HG02610 (cell line): Measurements from ENCODE around the gene SLC35D1.
A peak's percentile ranks its signal among the peaks of the same experiment; 100 is the strongest.
"Not testable (repeated sequence)": the region's sequence is repeated elsewhere in the genome, so short reads cannot be mapped to it uniquely, and the experiment has no call there.

Experiments used
- ATAC-seq: cut with Tn5 transposase; IDR thresholded peaks from one replicate; pipeline ENCODE4 v1.9.1; 2021; ENCODE audit warnings: mild to moderate bottlenecking, moderate library complexity; ENCODE audit not compliant: unreplicated experiment

SLC35D1 gene

DNA sequence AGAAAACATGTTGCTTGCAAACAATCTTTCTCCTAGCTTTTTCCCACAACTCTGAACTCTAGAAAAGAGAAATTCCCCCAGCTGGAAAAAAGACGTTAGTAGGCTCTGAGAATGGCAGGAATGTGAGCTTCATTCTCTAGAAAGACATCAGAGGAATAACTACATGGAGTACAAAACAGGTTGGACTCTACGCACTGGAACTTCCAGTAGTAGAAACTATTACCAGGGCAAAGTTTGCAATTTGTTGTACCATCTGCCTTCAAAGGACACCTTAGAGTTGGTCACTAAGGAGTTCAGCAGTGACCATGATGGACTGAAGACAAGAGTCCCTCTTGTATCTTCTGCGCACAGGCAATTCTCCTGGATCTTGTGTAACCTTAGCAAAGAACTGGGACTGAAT lies 60.9 kb downstream of the SLC35D1 start:
- no peak for ATAC-seq

DNA sequence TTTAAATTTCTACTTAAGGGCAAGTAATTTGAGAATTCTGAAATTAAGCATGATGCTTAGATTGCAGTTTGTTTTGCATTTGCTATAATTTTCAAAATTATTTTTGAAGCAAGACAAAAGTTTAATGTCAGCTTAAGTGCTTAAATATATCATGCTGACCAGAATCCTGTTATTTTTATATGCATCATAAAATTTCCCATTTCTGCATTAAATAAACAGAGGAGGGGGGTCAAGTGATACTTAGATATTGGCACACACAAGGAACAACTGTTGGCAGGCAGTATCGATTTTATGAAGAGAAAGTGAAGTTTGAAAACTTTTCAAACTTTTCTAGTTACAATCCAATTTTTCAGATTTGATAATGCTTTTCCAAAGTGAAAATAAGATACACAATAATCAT lies 68.1 kb downstream of the SLC35D1 start:
- ATAC-seq: no peak

DNA sequence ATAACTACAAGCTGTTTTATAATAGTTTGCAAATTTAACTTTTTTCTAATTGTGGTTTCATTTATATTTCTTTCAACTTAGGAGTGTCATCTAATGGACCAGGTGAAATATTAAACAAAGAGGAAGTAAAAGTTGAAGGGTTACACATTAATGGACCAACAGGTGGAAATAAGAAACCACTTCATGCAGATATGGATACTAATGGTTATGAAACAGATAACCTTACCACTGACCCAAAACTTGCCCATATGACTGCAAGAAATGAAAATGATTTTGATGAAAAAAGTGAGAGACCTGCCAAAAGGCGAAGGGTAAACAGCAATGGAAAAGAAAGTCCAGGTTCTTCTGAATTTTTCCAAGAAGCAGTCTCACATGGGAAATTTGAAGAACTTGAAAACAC lies 69.5 kb downstream of the SLC35D1 start:
- ATAC-seq: peak; percentile 88

DNA sequence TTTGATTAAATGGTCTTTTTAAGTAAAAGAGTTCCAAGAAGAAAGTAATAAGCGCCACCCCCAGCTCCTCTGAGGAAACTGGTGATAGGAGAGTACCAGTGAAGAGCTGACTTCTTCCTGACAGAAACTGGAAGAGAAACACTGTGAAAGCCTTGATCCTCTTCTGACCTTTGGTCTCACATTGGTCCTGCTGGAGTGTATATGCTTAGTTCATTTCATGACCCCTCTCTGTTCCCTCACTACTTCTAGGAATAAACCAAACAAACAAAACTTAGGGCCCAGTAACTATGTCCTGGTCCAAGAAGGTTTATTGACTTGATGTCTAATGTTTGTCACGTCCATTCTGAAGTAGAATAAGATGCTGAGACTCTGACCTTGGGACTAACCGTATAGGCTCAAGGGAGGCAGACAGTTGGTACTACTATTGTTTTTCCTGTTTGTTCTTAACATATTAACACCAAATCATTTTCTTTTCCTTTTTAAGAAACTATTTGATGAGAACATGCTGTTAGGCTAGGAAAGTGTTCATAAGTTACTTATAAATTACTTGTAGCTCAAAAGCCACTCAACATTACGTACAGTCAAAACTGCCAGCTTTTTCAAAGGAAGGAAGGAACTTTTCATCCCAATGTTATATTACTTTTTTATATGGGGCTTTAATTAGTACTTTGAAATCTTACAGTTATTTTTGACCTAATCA lies 71.2 kb downstream of the SLC35D1 start:
- no peak for ATAC-seq

DNA sequence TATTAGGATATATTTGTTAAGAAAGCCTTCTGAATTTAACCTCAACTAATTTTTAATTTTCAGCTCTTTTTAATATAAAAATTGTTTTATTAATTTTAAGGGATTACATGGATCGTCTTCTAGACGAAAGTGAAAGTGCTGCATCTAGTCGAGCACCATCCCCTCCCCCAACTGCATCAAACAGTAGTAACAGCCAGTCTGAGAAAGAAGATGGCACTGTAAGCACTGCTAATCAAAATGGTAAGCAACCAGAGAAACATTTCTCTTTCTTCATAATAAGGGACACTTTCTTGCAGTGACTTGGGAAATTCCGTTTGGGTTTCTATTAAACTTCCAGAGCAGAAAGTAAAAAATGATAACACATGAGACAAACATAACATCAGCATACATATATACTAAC lies 72.3 kb downstream of the SLC35D1 start:
- no peak for ATAC-seq

DNA sequence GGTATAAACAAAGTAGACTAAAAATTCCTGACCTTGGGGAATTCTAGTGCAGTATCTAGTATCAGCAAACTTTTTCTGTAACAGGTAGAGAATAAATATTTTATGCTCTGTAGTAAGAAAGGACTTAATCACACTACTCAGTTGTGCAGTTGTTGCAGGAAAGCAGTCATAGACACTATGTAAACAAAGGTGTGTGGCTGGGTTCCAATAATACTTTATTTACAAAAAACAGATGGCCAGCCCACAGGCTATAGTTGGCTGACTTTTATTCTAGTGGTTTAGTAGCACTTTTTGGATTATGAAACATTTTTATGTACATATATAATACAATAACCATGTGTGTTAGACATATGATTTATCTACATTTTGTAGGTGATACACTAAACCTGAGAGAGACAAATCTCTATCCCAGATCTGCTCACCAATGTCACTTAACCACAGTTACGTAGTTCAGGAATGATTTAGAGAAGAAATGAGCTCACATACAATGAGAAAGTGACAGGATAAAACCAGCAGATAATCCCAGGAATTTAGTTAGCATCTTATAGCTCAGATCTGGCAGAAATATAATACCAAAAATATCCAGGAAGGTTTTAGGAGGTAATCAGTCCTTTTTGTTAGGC lies 73.1 kb downstream of the SLC35D1 start:
- no peak for ATAC-seq

DNA sequence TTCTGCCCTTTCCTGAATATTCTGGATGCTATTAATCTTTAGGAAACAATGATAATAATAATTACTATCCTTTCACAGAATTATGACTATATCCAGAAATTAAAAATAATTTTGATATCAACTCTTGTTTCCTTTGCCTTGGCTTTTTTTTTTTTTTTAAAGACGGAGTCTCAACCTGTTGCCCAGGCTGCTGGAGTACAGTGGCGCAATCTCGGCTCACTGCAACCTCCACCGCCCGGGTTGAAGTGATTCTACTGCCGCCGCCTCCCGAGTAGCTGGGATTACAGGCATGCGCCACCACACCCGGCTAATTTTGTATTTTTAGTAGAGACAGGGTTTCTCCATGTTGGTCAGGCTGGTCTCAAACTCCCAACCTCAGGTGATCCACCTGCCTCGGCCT lies 74.3 kb downstream of the SLC35D1 start:
- not testable (repeated sequence) for ATAC-seq

DNA sequence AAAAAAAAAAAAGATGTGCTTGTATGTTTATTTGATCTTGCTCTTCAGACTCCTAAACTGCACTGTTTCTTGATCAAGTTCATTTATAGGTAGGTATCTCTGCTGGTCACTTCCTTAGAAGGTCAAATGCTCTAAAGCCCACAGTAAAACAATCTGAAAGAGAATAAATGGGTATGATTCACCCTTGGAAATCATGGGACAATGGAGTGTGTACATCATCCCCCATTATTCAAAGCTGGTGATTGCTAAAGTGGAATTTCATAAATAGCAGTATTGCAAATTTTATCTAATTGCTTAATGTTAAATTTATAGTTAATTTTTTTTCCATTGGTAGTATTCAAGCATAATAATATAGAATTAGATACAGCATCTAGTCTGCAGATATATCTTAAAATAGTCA lies 75.7 kb downstream of the SLC35D1 start:
- ATAC-seq: no peak

DNA sequence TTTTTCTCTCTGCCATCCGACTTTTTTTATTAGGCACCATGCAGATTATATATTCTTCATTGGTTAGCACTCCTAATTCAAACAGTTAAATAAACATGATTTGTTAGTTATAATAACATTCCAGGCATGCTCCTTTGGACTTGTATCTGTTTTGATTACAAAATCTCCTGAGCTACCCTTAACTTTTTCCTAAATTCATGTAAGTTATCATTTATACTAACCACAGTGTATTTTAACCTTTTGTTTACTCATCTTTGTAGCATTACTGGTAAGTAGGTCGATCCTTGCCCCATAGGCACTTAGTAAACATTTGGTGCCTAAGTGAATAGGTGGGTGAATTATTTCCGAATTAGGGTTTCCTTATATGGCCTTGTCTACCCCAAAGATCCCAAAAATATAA lies 85.4 kb downstream of the SLC35D1 start:
- ATAC-seq: no peak

DNA sequence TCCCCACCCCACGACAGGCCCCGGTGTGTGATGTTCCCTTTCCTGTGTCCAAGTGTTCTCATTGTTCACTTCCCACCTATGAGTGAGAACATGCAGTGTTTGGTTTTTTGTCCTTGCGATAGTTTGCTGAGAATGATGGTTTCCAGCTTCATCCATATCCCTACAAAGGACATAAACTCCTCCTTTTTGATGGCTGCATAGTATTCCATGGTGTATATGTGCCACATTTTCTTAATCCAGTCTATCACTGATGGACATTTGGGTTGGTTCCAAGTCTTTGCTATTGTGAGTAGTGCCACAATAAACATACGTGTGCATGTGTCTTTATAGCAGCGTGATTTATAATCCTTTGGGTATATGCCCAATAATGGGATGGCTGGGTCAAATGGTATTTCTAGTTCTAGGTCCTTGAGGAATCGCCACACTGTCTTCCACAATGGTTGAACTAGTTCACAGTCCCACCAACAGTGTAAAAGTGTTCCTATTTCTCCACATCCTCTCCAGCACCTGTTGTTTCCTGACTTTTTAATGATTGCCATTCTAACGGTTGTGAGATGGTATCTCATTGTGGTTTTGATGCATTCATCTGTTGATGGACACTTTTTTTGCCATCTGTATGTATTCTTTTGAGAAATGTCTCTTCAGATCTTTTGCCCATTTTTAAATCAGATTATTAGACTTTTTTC lies 87.6 kb downstream of the SLC35D1 start:
- ATAC-seq: not testable (repeated sequence)

DNA sequence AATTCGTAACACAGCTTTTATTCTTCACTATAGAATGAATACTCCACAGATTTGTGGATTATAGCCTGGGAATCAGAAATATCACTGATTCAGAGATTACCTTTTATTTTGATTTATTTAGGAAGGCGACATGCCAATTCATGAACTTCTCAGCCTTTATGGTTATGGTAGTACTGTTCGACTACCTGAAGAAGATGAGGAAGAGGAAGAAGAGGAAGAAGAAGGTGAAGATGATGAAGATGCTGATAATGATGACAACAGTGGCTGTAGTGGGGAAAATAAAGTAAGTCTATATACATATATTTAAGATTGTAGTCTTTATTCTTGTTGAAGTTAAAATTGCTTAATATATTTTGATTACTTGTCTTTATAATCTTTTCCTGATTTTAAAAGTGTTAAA lies 96.0 kb downstream of the SLC35D1 start:
- ATAC-seq: no peak

DNA sequence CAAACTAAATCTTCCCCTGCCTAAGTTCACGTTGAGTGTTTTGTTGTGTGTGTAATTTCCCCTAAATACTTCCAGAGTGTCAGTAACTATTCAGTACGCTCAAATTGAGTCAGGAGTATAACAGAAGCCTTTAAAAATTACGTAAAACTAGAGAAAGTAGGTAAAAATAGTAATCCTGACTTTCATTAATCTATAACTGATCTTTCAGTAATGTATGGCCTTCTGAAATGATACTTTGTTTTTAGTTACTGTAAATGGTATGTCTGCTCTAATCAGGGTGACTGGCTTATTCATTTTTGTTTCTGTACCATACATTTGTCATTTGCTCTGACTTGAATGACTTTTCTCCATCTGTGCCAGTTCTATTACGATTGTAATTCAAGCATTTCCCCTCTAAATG lies 99.7 kb downstream of the SLC35D1 start:
- ATAC-seq: peak; percentile 80

DNA sequence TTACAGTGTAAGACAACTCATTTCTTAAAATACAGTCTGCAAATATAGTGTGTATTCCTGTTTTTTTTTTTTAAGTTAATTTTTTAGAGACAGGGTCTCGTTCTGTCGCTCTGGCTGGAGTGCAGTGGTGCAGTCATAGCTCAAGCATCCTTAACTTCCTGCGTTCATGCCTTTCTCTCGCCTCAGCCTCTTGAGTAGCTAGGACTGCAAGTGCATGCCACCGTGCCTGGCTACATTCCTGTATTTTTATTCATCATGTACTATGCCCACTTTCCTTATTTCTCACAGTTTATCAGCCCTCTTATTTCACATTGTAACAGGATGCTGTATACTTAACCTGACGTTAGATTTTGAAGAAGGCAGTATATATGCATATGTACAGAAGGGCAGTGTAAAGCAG lies 102.4 kb downstream of the SLC35D1 start:
- ATAC-seq: no peak
